Neural progenitor cell (in vitro differentiated cells): ENCODE data around the gene CNTN5.

Experiments used
- CTCF ChIP-seq: fragments of 200-600 bp; sonication (generic); IDR thresholded peaks from 2 replicates; pipeline ENCODE4 v1.5.1; 2017; ENCODE audit warnings: antibody characterized with exemption, mild to moderate bottlenecking
- EZH2 ChIP-seq: fragments of 200-600 bp; sonication (generic); IDR thresholded peaks from 2 replicates; pipeline ENCODE4 v1.6.1; 2017; ENCODE audit warnings: antibody characterized with exemption, mild to moderate bottlenecking, moderate library complexity
- EZH2phosphoT487 ChIP-seq: fragments of 200-600 bp; sonication (generic); IDR thresholded peaks from 2 replicates; pipeline ENCODE4 v1.6.1; 2017; ENCODE audit warnings: antibody characterized with exemption

- TF ChIP-seq CTCF (no peak), EZH2 (no peak), EZH2phosphoT487 (no peak)
Observed at GRCh38 chr11:99934008-99934407, 913.3 kb downstream of the CNTN5 start.
